ENCODE data around the gene TNFRSF13B.

- TF ChIP-seq CTCF (IDR thresholded peaks at IDR 0.05) = no peak
- no peak for TF ChIP-seq POLR2A (IDR thresholded peaks at IDR 0.05)
Measured at GRCh38 chr17:16910341-16910740, 61.6 kb downstream of the TNFRSF13B start.
